Spleen (tissue), 7 donors: Measurements from ENCODE around the gene RNASE12.

Experiments used
- POLR2AphosphoS5 ChIP-seq, 3 donors: sonication (generic); formaldehyde crosslinking; IDR thresholded peaks; one replicate each; pipeline ENCODE4 v1.5.1; 2017; ENCODE audit warnings: antibody characterized with exemption in 3 of 3
- TF ChIP-seq, protein P1 (sequence below), 11 experiments: fragments of 200-600 bp in 7 of 11; fragments of 450-650 bp in 4 of 11; sonication (generic) in 4 of 11; IDR thresholded peaks in 8 of 11; conservative IDR thresholded peaks in 3 of 11; 1 replicate in 7 of 11; 2 replicates in 4 of 11; pipeline versions ENCODE4 v1.4.0 to v1.8.0; 2016 to 2021; ENCODE audit warnings: antibody characterized with exemption in 11 of 11, inconsistent platforms in 4 of 11, mild to moderate bottlenecking in 1 of 11
- donor health status: DM: no; HTN: no; CAD: no; lungs with moderate emphysema.
- donor health status: DM: no; HTN: no; CAD: no.
- donor health status: DM: no; HTN: no; CAD: no.

GRCh38 chr14:20606902-20607242, 15.7 kb upstream of the RNASE12 start:
- TF ChIP-seq, protein P1, sequence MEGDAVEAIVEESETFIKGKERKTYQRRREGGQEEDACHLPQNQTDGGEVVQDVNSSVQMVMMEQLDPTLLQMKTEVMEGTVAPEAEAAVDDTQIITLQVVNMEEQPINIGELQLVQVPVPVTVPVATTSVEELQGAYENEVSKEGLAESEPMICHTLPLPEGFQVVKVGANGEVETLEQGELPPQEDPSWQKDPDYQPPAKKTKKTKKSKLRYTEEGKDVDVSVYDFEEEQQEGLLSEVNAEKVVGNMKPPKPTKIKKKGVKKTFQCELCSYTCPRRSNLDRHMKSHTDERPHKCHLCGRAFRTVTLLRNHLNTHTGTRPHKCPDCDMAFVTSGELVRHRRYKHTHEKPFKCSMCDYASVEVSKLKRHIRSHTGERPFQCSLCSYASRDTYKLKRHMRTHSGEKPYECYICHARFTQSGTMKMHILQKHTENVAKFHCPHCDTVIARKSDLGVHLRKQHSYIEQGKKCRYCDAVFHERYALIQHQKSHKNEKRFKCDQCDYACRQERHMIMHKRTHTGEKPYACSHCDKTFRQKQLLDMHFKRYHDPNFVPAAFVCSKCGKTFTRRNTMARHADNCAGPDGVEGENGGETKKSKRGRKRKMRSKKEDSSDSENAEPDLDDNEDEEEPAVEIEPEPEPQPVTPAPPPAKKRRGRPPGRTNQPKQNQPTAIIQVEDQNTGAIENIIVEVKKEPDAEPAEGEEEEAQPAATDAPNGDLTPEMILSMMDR (IDR thresholded peaks at IDR 0.05 in 8 of 11, conservative IDR thresholded peaks at IDR 0.05 in 3 of 11): no peak
- TF ChIP-seq POLR2AphosphoS5 (IDR thresholded peaks at IDR 0.05): no peak
